Central memory CD8-positive, alpha-beta T cell (primary cell): ENCODE data around the gene LAMA1.
"Not testable (repeated sequence)": the region's sequence is repeated elsewhere in the genome, so short reads cannot be mapped to it uniquely, and the experiment has no call there.

Experiments used
- ATAC-seq: fragments of 150-1000 bp; cut with Tn5 transposase; replicated peaks from 2 replicates; pipeline ENCODE4 v1.10.0; 2022; ENCODE audit warnings: mild to moderate bottlenecking, moderate FRiP score, moderate number of reproducible peaks; ENCODE audit not compliant: poor library complexity, severe bottlenecking; ENCODE audit errors: extremely low read depth
- DNase-seq, 2 donors: peaks; one replicate each; pipeline ENCODE4 v3.0.0; 2021; ENCODE audit warnings: low spot score in 2 of 2
- H3K27ac Mint-ChIP-seq: one replicate; pipeline ENCODE4 v1.8.0; 2022; ENCODE audit warnings: low read depth, mild to moderate bottlenecking, moderate library complexity, mixed read lengths
- H3K27me3 Mint-ChIP-seq: one replicate; pipeline ENCODE4 v1.8.0; 2022; ENCODE audit warnings: mixed read lengths
- H3K36me3 Mint-ChIP-seq: one replicate; pipeline ENCODE4 v1.8.0; 2022; ENCODE audit warnings: mild to moderate bottlenecking, moderate library complexity, mixed read lengths; ENCODE audit not compliant: insufficient read depth
- H3K4me1 Mint-ChIP-seq: one replicate; pipeline ENCODE4 v1.8.0; 2022; ENCODE audit warnings: mixed read lengths
- H3K4me3 Mint-ChIP-seq: one replicate; pipeline ENCODE4 v1.8.0; 2022; ENCODE audit warnings: mild to moderate bottlenecking, moderate library complexity, mixed read lengths
- H3K9me3 Mint-ChIP-seq: one replicate; pipeline ENCODE4 v1.8.0; 2022; ENCODE audit warnings: mixed read lengths

LAMA1 gene

GRCh38 chr18:6947338-6948030 lies 170.1 kb downstream of the LAMA1 start:
- DNase-seq: no peak
- ATAC-seq: no peak
- Mint-ChIP-seq H3K27ac (no peak overlapping the region), H3K27me3 (no peaks in the 10 kb centered on the region), H3K4me3 (no peak overlapping the region), H3K9me3 (peaks cover 20% of the 10 kb centered on the region), H3K4me1 (no peaks in the 10 kb centered on the region), H3K36me3 (no peaks in the 10 kb centered on the region)

GRCh38 chr18:6943143-6943542 lies 174.5 kb downstream of the LAMA1 start:
- Mint-ChIP-seq H3K36me3 (no peaks in the 10 kb centered on the region), H3K4me1 (no peaks in the 10 kb centered on the region)

DNA sequence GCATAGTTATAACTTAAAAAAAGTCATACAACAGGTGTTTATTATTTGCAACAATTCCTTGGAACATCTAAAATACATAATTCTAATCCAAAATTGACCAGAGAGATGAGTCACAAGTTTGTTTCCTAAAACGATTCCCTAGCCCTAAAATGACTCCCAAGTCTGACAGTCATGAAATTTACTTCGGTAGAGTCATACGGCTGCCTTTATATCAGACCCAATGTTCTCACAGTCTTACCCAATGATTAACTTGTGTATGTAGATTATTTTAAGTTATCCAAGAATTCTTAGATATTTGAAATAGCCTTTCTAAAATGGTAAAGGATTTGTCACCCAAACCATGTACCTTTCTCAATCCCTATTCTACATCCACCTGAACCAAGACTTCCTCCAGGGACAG lies 174.9 kb downstream of the LAMA1 start:
- Mint-ChIP-seq H3K36me3 (no peaks in the 10 kb centered on the region), H3K27ac (no peak overlapping the region), H3K4me3 (no peak overlapping the region), H3K4me1 (no peaks in the 10 kb centered on the region), H3K9me3 (peaks cover 15% of the 10 kb centered on the region), H3K27me3 (no peaks in the 10 kb centered on the region)
- DNase-seq (no peak), ATAC-seq (no peak)

More at GRCh38 chr18:6943143-6943542, 174.5 kb downstream of the LAMA1 start:
- ATAC-seq (no peak), DNase-seq (no peak)
- H3K4me3 Mint-ChIP-seq: no peak overlapping the region
- H3K9me3 Mint-ChIP-seq: peaks cover 15% of the 10 kb centered on the region
- no peaks in the 10 kb centered on the region for H3K27me3 Mint-ChIP-seq
- H3K27ac Mint-ChIP-seq: no peak overlapping the region

- H3K9me3 Mint-ChIP-seq: peaks cover 15% of the 10 kb centered on the region
- no peaks in the 10 kb centered on the region for H3K27me3 Mint-ChIP-seq
- ATAC-seq (no peak), DNase-seq (no peak)
- H3K4me3 Mint-ChIP-seq: no peak overlapping the region
- no peak overlapping the region for H3K27ac Mint-ChIP-seq
- no peaks in the 10 kb centered on the region for H3K4me1 Mint-ChIP-seq
- no peaks in the 10 kb centered on the region for H3K36me3 Mint-ChIP-seq
Observed at GRCh38 chr18:6941996-6942395, 175.6 kb downstream of the LAMA1 start.

- no peak for DNase-seq
- no peak for ATAC-seq
Observed at GRCh38 chr18:6940451-6940850, 177.1 kb downstream of the LAMA1 start.

GRCh38 chr18:6939972-6940371 lies 177.6 kb downstream of the LAMA1 start:
- Mint-ChIP-seq H3K4me3 (no peak overlapping the region), H3K27ac (no peak overlapping the region), H3K27me3 (no peaks in the 10 kb centered on the region), H3K4me1 (no peaks in the 10 kb centered on the region), H3K36me3 (no peaks in the 10 kb centered on the region), H3K9me3 (peaks cover 10% of the 10 kb centered on the region)
- no peak for ATAC-seq
- DNase-seq: no peak

More at GRCh38 chr18:6940451-6940850, 177.1 kb downstream of the LAMA1 start:
- no peak overlapping the region for H3K4me3 Mint-ChIP-seq
- H3K36me3 Mint-ChIP-seq: no peaks in the 10 kb centered on the region
- H3K9me3 Mint-ChIP-seq: peaks cover 10% of the 10 kb centered on the region
- no peaks in the 10 kb centered on the region for H3K4me1 Mint-ChIP-seq
- no peaks in the 10 kb centered on the region for H3K27me3 Mint-ChIP-seq
- H3K27ac Mint-ChIP-seq: no peak overlapping the region

GRCh38 chr18:6938403-6938802 lies 179.2 kb downstream of the LAMA1 start:
- not testable (repeated sequence) for DNase-seq, H3K9me3 Mint-ChIP-seq, H3K4me1 Mint-ChIP-seq, H3K36me3 Mint-ChIP-seq, ATAC-seq, H3K27ac Mint-ChIP-seq, H3K27me3 Mint-ChIP-seq, H3K4me3 Mint-ChIP-seq

DNA sequence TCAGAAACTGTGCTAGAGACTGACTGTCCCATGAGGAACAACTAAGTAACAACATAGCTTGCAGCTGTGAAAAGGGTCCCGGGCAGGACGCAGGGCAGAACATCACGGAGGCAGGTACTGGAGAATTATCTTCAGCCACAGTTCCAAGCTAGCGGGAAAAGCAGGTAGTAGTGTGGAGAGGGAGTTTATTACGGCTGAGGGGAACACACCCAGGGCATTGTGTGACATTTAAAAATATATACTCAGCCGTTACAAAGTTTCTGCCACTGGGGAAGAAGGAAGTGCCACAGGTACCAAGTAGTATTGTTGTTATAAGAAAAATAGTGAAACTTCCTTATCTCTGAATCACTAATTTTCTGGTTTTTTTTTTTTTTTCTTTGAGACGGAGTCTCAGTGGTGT lies 179.6 kb downstream of the LAMA1 start:
- Mint-ChIP-seq H3K4me3 (no peak overlapping the region), H3K36me3 (no peaks in the 10 kb centered on the region), H3K4me1 (no peaks in the 10 kb centered on the region), H3K27me3 (no peaks in the 10 kb centered on the region), H3K9me3 (peaks cover 5% of the 10 kb centered on the region), H3K27ac (no peak overlapping the region)
- DNase-seq (no peak), ATAC-seq (no peak)

DNA sequence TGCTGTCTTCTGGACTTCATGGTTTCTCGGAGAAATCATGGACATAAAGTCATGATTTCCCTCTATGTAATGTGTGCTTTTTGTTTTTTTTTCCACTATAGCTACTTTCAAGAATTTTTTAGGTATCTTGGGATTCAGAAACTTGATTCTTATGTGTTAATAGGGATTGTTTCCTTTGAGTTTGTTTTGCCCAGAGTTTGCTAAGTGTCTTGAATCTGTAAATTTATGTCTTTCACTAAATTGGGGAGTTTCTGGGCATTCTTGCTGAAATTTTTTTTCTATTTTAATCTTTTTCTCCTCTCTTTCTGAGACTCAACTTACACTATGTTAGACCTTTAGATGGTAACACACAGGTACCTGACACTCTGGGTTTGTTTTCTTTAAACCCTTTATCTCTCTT lies 182.7 kb downstream of the LAMA1 start:
- no peak for DNase-seq
- H3K4me3 Mint-ChIP-seq: no peak overlapping the region
- H3K36me3 Mint-ChIP-seq: no peaks in the 10 kb centered on the region
- no peaks in the 10 kb centered on the region for H3K27me3 Mint-ChIP-seq
- H3K9me3 Mint-ChIP-seq: peaks cover 12% of the 10 kb centered on the region
- no peak for ATAC-seq
- H3K27ac Mint-ChIP-seq: no peak overlapping the region
- H3K4me1 Mint-ChIP-seq: no peaks in the 10 kb centered on the region

GRCh38 chr18:6929370-6930102 lies 188.1 kb downstream of the LAMA1 start:
- H3K27ac Mint-ChIP-seq: no peak overlapping the region

DNA sequence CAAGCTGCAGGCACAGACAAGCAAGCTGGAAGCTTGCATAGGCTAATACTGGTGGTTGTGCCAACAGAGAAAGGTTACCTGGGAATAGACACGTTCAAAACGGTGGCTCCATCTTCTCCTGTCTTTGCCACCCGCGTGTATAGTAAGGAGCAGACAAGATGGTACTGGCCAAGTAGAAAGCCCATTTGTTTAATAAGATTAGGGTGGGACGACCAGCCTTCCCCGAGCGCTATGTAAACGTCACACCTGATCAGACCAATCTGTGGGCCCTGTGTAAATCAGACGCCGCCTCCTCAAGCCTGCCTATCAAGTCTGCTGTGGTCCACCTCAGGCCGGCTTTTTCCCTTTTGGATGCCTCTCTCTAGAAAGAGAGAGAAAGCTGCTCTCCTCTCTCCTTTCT lies 189.2 kb downstream of the LAMA1 start:
- Mint-ChIP-seq H3K4me1 (no peaks in the 10 kb centered on the region), H3K9me3 (peaks cover 22% of the 10 kb centered on the region), H3K27me3 (no peaks in the 10 kb centered on the region), H3K36me3 (no peaks in the 10 kb centered on the region), H3K27ac (no peak overlapping the region), H3K4me3 (no peak overlapping the region)
- DNase-seq (no peak), ATAC-seq (no peak)

More at GRCh38 chr18:6929370-6930102, 188.1 kb downstream of the LAMA1 start:
- ATAC-seq (no peak), DNase-seq (no peak)
- no peaks in the 10 kb centered on the region for H3K4me1 Mint-ChIP-seq
- H3K36me3 Mint-ChIP-seq: no peaks in the 10 kb centered on the region
- H3K4me3 Mint-ChIP-seq: no peak overlapping the region
- H3K27me3 Mint-ChIP-seq: no peaks in the 10 kb centered on the region
- peaks cover 14% of the 10 kb centered on the region for H3K9me3 Mint-ChIP-seq

- Mint-ChIP-seq H3K4me1 (no peaks in the 10 kb centered on the region), H3K4me3 (no peak overlapping the region), H3K36me3 (no peaks in the 10 kb centered on the region), H3K9me3 (peaks cover 24% of the 10 kb centered on the region), H3K27ac (no peak overlapping the region), H3K27me3 (no peaks in the 10 kb centered on the region)
- DNase-seq (no peak), ATAC-seq (no peak)
Observed at GRCh38 chr18:6927153-6927552, 190.4 kb downstream of the LAMA1 start.

DNA sequence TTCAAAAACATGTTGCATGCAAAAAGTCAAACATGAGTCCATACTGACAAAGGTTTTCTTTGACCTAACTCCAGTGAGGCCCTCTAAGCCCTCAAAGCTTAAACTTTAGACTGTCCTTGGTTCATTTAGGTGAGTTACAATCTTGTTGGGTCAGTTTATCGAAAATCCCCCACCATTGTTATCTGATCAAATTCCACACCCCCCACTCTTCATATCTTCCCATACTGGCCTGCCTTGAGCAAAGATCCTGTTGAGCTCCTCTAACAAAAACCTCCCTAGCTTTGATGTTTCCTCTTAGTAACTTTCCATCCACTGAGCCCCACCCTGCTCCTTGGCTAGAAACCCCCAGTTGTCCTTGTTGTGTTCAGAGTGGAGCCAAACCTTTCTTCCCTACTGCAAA lies 194.4 kb downstream of the LAMA1 start:
- ATAC-seq: no peak
- Mint-ChIP-seq H3K4me3 (no peak overlapping the region), H3K36me3 (peaks cover 2% of the 10 kb centered on the region), H3K4me1 (no peaks in the 10 kb centered on the region), H3K27ac (no peak overlapping the region), H3K9me3 (peaks cover 25% of the 10 kb centered on the region), H3K27me3 (no peaks in the 10 kb centered on the region)
- DNase-seq: no peak
